Endothelial cell of umbilical vein (primary cell): ENCODE measurements around the gene CLINT1. TPM values are rescaled to one million over a fixed set of nuclear protein-coding genes. Genes with fewer than 3 reads are reported as not detected.

ENCODE experiments used
- BruUV-seq: library from RNA; stranded (reverse); fragments of 400-500 nt; replicated peaks from 2 replicates; lab custom pipeline; 2021; lab: Mats Ljungman, UMichigan
- CTCF ChIA-PET: fragments of 300-600, 350-600 bp; sonication (Branson Sonifier 250); formaldehyde crosslinking; loops from one replicate; lab custom pipeline; 2021; ENCODE audit warnings: antibody characterized with exemption, inconsistent platforms; lab: Charles Lee
- POLR2A ChIA-PET: fragments of 300-600, 350-600 bp; sonication (Branson Sonifier 250); formaldehyde crosslinking; loops from one replicate; lab custom pipeline; 2021; ENCODE audit warnings: antibody characterized with exemption, inconsistent platforms; lab: Charles Lee
- DNase-seq: peaks from one replicate; pipeline ENCODE4 v3.0.0-alpha.2; 2011; ENCODE audit warnings: low read depth, low spot score
- FAIRE-seq: peaks from 2 replicates; lab custom pipeline; 2011; peaks lifted over from hg19 to GRCh38; lab: Jason Lieb, UNC
- H2AFZ ChIP-seq: 2 replicates; pipeline ENCODE4 v1.6.0; 2012; ENCODE audit warnings: low read depth, low read length, control low read depth, inconsistent platforms
- H3K27ac ChIP-seq: 2 replicates; pipeline ENCODE4 v1.5.1; 2011; ENCODE audit warnings: low read depth, mild to moderate bottlenecking, control low read depth, low read length, moderate library complexity; ENCODE audit not compliant: insufficient read depth
- H3K27me3 ChIP-seq, 2 experiments: 2 replicates each; pipeline versions ENCODE4 v1.6.0 to v1.6.1; 2011; ENCODE audit warnings: low read length in 2 of 2, mixed read lengths in 1 of 2; ENCODE audit not compliant: control insufficient read depth in 2 of 2, insufficient read depth in 2 of 2
- H3K36me3 ChIP-seq, 2 experiments: 2 replicates in 1 of 2; 3 replicates in 1 of 2; pipeline ENCODE4 v1.5.1; 2011; ENCODE audit warnings: low read length in 2 of 2, mild to moderate bottlenecking in 1 of 2, moderate library complexity in 1 of 2; ENCODE audit not compliant: control insufficient read depth in 2 of 2, insufficient read depth in 2 of 2; ENCODE audit errors: extremely low read depth in 1 of 2
- H3K4me1 ChIP-seq: 3 replicates; pipeline ENCODE4 v1.5.1; 2011; ENCODE audit warnings: mild to moderate bottlenecking, low read length; ENCODE audit not compliant: control insufficient read depth, insufficient read depth; ENCODE audit errors: extremely low read depth
- H3K4me2 ChIP-seq: 2 replicates; pipeline ENCODE4 v1.6.1; 2011; ENCODE audit warnings: low read length, control low read depth, mixed read lengths; ENCODE audit not compliant: insufficient read depth
- H3K4me3 ChIP-seq, 3 experiments: fragments of 200-600 bp in 1 of 3; sonication (generic), shearing (Covaris generic) in 1 of 3; replicated peaks in 1 of 3; 2 replicates each; pipeline ENCODE4 v1.5.1; 2011 to 2016; ENCODE audit warnings: control low read depth in 3 of 3, low read length in 3 of 3, mild to moderate bottlenecking in 2 of 3, inconsistent platforms in 1 of 3, low read depth in 1 of 3, moderate library complexity in 1 of 3; ENCODE audit not compliant: insufficient read depth in 1 of 3
- H3K79me2 ChIP-seq: 2 replicates; pipeline ENCODE4 v1.6.0; 2012; ENCODE audit warnings: low read length, inconsistent platforms; ENCODE audit not compliant: control insufficient read depth, insufficient read depth
- H3K9ac ChIP-seq: replicated peaks from 2 replicates; pipeline ENCODE3; 2011; ENCODE audit warnings: low read length, control low read depth; ENCODE audit not compliant: insufficient read depth; ENCODE audit errors: extremely low read depth
- H3K9me1 ChIP-seq: replicated peaks from 3 replicates; pipeline ENCODE4 v1.6.0; 2011; ENCODE audit warnings: mild to moderate bottlenecking, low read length; ENCODE audit not compliant: control insufficient read depth, insufficient read depth; ENCODE audit errors: extremely low read depth
- H3K9me3 ChIP-seq: replicated peaks from 2 replicates; pipeline ENCODE4 v1.5.1; 2012; ENCODE audit warnings: low read length, inconsistent platforms; ENCODE audit not compliant: control insufficient read depth, insufficient read depth
- H4K20me1 ChIP-seq: replicated peaks from 2 replicates; pipeline ENCODE3; 2011; ENCODE audit warnings: mild to moderate bottlenecking, low read length; ENCODE audit not compliant: control insufficient read depth, insufficient read depth; ENCODE audit errors: extremely low read depth
- EZH2 ChIP-seq: IDR thresholded peaks from 2 replicates; pipeline ENCODE4 v1.6.1; 2012; ENCODE audit warnings: borderline replicate concordance, low read depth, mild to moderate bottlenecking, moderate library complexity, low read length, inconsistent platforms; ENCODE audit not compliant: severe bottlenecking
- FOS ChIP-seq: IDR thresholded peaks from 2 replicates; pipeline ENCODE4 v1.6.1; 2011; ENCODE audit warnings: mild to moderate bottlenecking, low read length, moderate library complexity, borderline replicate concordance; ENCODE audit not compliant: insufficient read depth
- GATA2 ChIP-seq: IDR thresholded peaks from 2 replicates; pipeline ENCODE4 v1.7.0; 2011; ENCODE audit warnings: low read depth, mild to moderate bottlenecking, moderate library complexity, mixed read lengths, low read length; ENCODE audit not compliant: insufficient read length, insufficient read depth
- JUN ChIP-seq: IDR thresholded peaks from 2 replicates; pipeline ENCODE4 v1.6.1; 2011; ENCODE audit warnings: borderline replicate concordance, low read depth; ENCODE audit not compliant: insufficient read length, insufficient read depth
- MYC ChIP-seq: IDR thresholded peaks from one replicate; pipeline ENCODE4 v1.6.1; 2011; ENCODE audit warnings: mild to moderate bottlenecking, low read depth, low read length
- POLR2A ChIP-seq: IDR thresholded peaks from 2 replicates; pipeline ENCODE4 v1.6.1; 2012; ENCODE audit warnings: low read depth, mild to moderate bottlenecking, control low read depth, low read length
- POLR2AphosphoS5 ChIP-seq: IDR thresholded peaks from 2 replicates; pipeline ENCODE4 v1.6.1; 2012; ENCODE audit warnings: low read depth, mild to moderate bottlenecking, control low read depth, low read length, moderate library complexity; ENCODE audit not compliant: insufficient read depth
- dilution Hi-C: fragments of 300-500 bp; cut with MboI; formaldehyde crosslinking; loops from one replicate; pipeline ENCODE4 v1.15.0; 2019; ENCODE audit warnings: low sequenced_read_pairs; ENCODE audit not compliant: extremely low pct_ligation_motif_present
- intact Hi-C: fragments of 100-400 bp; cut with micrococcal nuclease; formaldehyde crosslinking; loops from one replicate; pipeline ENCODE4 v1.10.0; 2022
- polyA plus RNA-seq, 4 experiments: library from polyadenylated mRNA; depleted of rRNA in 3 of 4; stranded (reverse) in 3 of 4; unstranded in 1 of 4; fragments of >200 nt; gene quantifications; 2 replicates each; pipeline versions ENCODE4 v1.2.1 to v1.2.3, GENCODE V29; 2011 to 2012; ENCODE audit warnings: missing spikeins in 1 of 4
- total RNA-seq: library from RNA; stranded (reverse); gene quantifications from 2 replicates; pipeline ENCODE4 v1.2.3, GENCODE V29; 2021
- TF ChIP-seq, protein P1 (sequence below), 2 donors: IDR thresholded peaks; 1 replicate in 1 of 2; 2 replicates in 1 of 2; pipeline ENCODE4 v1.5.1; 2011; ENCODE audit warnings: low read length in 2 of 2, mild to moderate bottlenecking in 2 of 2, moderate library complexity in 2 of 2, control low read depth in 1 of 2, inconsistent platforms in 1 of 2, low read depth in 1 of 2; ENCODE audit not compliant: insufficient read depth in 1 of 2; ENCODE audit errors: extremely low read depth in 1 of 2
- TF ChIP-seq, protein P2 (sequence below): IDR thresholded peaks from 2 replicates; pipeline ENCODE4 v1.6.1; 2011; ENCODE audit not compliant: insufficient read depth, insufficient read length

The CLINT1 gene
- total and polyA plus RNA-seq, 2 donors (not counting 3 experiments of a cell fraction or from before 2014, with no cell fraction given) = 76.6 to 158 TPM

DNA sequence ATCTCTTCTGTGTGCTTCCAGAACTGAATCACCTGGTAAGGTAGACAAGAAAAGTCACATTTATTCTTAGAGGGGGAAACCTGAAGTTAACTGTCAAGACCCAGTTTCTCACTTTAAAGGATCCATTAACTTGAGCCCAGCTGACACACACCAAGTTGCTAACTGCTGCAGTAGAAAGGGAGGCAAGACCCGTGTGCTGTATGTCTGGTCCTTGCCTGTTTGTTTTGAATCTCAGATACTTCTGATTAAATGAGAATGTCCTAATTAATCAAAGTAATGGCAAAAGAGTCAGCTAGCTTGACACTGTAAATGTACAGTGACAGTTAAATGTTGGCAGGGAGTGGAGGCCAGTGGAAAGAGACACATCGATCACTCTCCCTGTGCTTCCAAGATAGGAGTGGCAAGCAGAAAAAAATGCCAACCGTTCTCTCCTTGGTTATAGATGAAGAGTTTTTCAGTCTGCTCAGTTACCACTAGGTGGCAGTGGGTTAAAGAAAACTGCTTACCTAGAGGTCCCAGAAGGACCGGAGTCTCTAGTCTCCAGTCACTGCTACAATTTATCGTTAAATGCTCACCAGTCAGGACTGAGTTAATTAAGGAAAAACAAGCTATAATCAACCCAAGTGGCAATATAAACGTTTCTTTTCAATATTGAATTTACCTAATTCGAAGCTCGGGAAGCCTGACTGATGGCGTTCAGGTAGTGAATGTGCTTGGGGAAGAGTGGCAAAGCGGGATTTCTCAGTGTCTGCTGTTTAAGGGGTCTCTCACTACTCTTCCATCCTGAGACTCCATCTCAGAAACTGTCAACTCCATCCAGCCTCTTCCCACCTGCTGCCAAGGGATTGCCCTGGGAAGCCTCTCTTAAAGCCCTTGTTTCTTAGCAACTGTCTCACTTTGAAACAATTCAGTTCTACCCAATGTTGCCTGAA lies 97.0 kb downstream of the CLINT1 start:
- DNase-seq (peak; percentile 67), FAIRE-seq (peak; percentile 91)
- intact Hi-C loops = loop anchor here (1.0 kb wide), 5 partner anchors 156 to 1371 kb away; no protein-coding TSS in a partner anchor
- no peaks in the 10 kb centered on the region for H3K79me2 ChIP-seq
- H4K20me1 ChIP-seq = no peaks in the 10 kb centered on the region
- H3K9me3 ChIP-seq = no peaks in the 10 kb centered on the region
- H3K4me2 ChIP-seq = no peak overlapping the region
- H3K9ac ChIP-seq = no peak overlapping the region
- peaks cover 1 to 3% of the 10 kb centered on the region in 2 experiments for H3K36me3 ChIP-seq
- ChIA-PET CTCF (interaction anchor here (0.6 to 7.1 kb wide), 15 partner anchors 9 to 1371 kb away, joined by 3 to 48 read pairs (median 4); partner anchors contain the start of gene LSM11), POLR2A (no interaction called here)
- H3K9me1 ChIP-seq = no peaks in the 10 kb centered on the region
- no peak overlapping the region for H2AFZ ChIP-seq
- dilution Hi-C loops = no loop called here
- no peak overlapping the region for H3K27ac ChIP-seq
- no peaks in the 10 kb centered on the region for H3K27me3 ChIP-seq
- H3K4me1 ChIP-seq = no peaks in the 10 kb centered on the region
- no peak for TF ChIP-seq JUN
- TF ChIP-seq, protein P1, sequence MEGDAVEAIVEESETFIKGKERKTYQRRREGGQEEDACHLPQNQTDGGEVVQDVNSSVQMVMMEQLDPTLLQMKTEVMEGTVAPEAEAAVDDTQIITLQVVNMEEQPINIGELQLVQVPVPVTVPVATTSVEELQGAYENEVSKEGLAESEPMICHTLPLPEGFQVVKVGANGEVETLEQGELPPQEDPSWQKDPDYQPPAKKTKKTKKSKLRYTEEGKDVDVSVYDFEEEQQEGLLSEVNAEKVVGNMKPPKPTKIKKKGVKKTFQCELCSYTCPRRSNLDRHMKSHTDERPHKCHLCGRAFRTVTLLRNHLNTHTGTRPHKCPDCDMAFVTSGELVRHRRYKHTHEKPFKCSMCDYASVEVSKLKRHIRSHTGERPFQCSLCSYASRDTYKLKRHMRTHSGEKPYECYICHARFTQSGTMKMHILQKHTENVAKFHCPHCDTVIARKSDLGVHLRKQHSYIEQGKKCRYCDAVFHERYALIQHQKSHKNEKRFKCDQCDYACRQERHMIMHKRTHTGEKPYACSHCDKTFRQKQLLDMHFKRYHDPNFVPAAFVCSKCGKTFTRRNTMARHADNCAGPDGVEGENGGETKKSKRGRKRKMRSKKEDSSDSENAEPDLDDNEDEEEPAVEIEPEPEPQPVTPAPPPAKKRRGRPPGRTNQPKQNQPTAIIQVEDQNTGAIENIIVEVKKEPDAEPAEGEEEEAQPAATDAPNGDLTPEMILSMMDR (IDR thresholded peaks at IDR 0.05; ENCODE audit: extremely low read depth in 1 of 2, insufficient read depth in 1 of 2, low read depth in 1 of 2, low read length in 2 of 2) = peak; percentile 71 to 79
- no TSS peak for BruUV-seq
- H3K4me3 ChIP-seq = no peak overlapping the region

DNA sequence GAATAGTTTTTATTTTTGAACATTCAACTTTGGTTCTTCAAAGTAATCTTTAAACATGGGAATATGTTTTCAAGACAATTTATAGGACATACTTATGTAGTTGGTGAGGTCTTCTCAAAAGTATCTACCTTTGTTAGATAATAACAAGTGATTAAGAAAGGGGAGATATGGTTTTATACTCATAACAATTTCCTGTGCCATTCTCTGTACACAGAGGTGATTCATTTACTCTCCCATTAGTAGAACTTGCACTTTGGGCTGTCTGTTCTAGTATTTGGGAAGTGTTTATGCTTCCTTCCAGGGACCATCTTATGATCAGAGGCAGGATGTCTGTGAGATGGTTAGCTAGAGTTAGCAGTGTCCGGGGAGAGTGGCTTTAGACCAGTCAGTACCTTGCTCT lies 100.2 kb downstream of the CLINT1 start:
- H3K4me3 ChIP-seq = no peak overlapping the region
- H3K4me1 ChIP-seq = no peaks in the 10 kb centered on the region
- TF ChIP-seq, protein P1 (IDR thresholded peaks at IDR 0.05; ENCODE audit: extremely low read depth in 1 of 2, insufficient read depth in 1 of 2, low read depth in 1 of 2, low read length in 2 of 2) = no peak
- TF ChIP-seq MYC = no peak
- TF ChIP-seq, protein P2, sequence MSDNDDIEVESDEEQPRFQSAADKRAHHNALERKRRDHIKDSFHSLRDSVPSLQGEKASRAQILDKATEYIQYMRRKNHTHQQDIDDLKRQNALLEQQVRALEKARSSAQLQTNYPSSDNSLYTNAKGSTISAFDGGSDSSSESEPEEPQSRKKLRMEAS = no peak
- no peak for TF ChIP-seq JUN
- no peak for TF ChIP-seq POLR2A
- no peak for TF ChIP-seq EZH2
- TF ChIP-seq POLR2AphosphoS5 = no peak
- TF ChIP-seq GATA2 = no peak
- TF ChIP-seq FOS = no peak
- H3K9me3 ChIP-seq = no peaks in the 10 kb centered on the region
- ChIA-PET CTCF (interaction anchor here (2.1 to 7.1 kb wide), 2 partner anchors 15 to 191 kb away, joined by 7 to 48 read pairs; partner anchors contain the start of gene LSM11), POLR2A (no interaction called here)
- DNase-seq (no peak), FAIRE-seq (no peak)
- no peak overlapping the region for H2AFZ ChIP-seq
- BruUV-seq = no TSS peak
- H3K79me2 ChIP-seq = no peaks in the 10 kb centered on the region
- no peak overlapping the region for H3K9ac ChIP-seq
- no peak overlapping the region for H3K27ac ChIP-seq
- intact Hi-C loops (no loop called here), dilution Hi-C loops (no loop called here)
- H4K20me1 ChIP-seq = no peaks in the 10 kb centered on the region
- H3K27me3 ChIP-seq = no peaks in the 10 kb centered on the region
- no peak overlapping the region for H3K4me2 ChIP-seq
- no peaks in the 10 kb centered on the region for H3K9me1 ChIP-seq
- H3K36me3 ChIP-seq = peaks cover 5 to 7% of the 10 kb centered on the region in 2 experiments
